Colonic mucosa (tissue), 4 donors: ENCODE measurements around the gene RREB1. TPM values are rescaled to one million over a fixed set of nuclear protein-coding genes. Genes with fewer than 3 reads are reported as not detected.
A peak's percentile ranks its signal among the peaks of the same experiment; 100 is the strongest.

Experiments used
- DNase-seq: peaks from one replicate; pipeline ENCODE4 v3.0.0-alpha.2; 2020
- H3K27ac ChIP-seq: fragments of 200-600 bp; one replicate; pipeline ENCODE4 v1.8.0; 2021
- H3K27me3 ChIP-seq: fragments of 200-600 bp; one replicate; pipeline ENCODE4 v1.8.0; 2021
- H3K36me3 ChIP-seq: fragments of 200-600 bp; one replicate; pipeline ENCODE4 v1.8.0; 2021
- H3K4me1 ChIP-seq: fragments of 200-600 bp; one replicate; pipeline ENCODE4 v1.8.0; 2021; ENCODE audit warnings: mild to moderate bottlenecking
- H3K4me3 ChIP-seq: fragments of 200-600 bp; one replicate; pipeline ENCODE4 v1.8.0; 2021
- H3K9ac ChIP-seq, 2 donors: one replicate each; pipeline ENCODE4 v1.7.0; 2013; ENCODE audit warnings: control low read depth in 2 of 2, low read depth in 2 of 2, low read length in 2 of 2
- H3K9me3 ChIP-seq: fragments of 200-600 bp; one replicate; pipeline ENCODE4 v1.8.0; 2021
- CTCF ChIP-seq: fragments of 200-600 bp; IDR thresholded peaks from one replicate; pipeline ENCODE4 v1.8.0; 2022; ENCODE audit warnings: antibody characterized with exemption, mild to moderate bottlenecking
- intact Hi-C: fragments of 100-400 bp; cut with DNase I; formaldehyde crosslinking; loops from one replicate; pipeline ENCODE4 v1.14.1; 2022
- total RNA-seq, 2 donors: library from RNA; stranded (reverse); fragmentation: NEBNext Ultra II Directional in 1 of 2; extraction: Animal tissue kit (Norgen Biotek cat#: 25700) in 1 of 2; gene quantifications; one replicate each; pipeline ENCODE4 v1.2.1, GENCODE V29; 2021
- donor health status: healthy.
- donor health status: DM: no; HTN: no; CAD: no.
- donor health status: DM: no; HTN: no; CAD: no.

The RREB1 gene
- total RNA-seq, 2 donors from 2014 or later = 79.0 to 81.3 TPM

GRCh38 chr6:7071405-7071804 is 36.4 kb upstream of the RREB1 start:
- Histone ChIP-seq H3K4me3 (no peak overlapping the region), H3K9ac (no peak overlapping the region), H3K27me3 (no peaks in the 10 kb centered on the region), H3K4me1 (no peaks in the 10 kb centered on the region), H3K36me3 (no peaks in the 10 kb centered on the region), H3K9me3 (no peaks in the 10 kb centered on the region), H3K27ac (no peak overlapping the region)
- no peak for TF ChIP-seq CTCF
- no peak for DNase-seq
- intact Hi-C loops = no loop called here

GRCh38 chr6:7073082-7073820 is 34.5 kb upstream of the RREB1 start:
- no peaks in the 10 kb centered on the region for H3K9me3 ChIP-seq
- no peak overlapping the region for H3K9ac ChIP-seq
- no peak overlapping the region for H3K4me3 ChIP-seq
- H3K4me1 ChIP-seq = no peaks in the 10 kb centered on the region
- H3K36me3 ChIP-seq = no peaks in the 10 kb centered on the region
- no peaks in the 10 kb centered on the region for H3K27me3 ChIP-seq
- TF ChIP-seq CTCF = no peak
- no peak for DNase-seq
- no peak overlapping the region for H3K27ac ChIP-seq
- intact Hi-C loops = no loop called here

GRCh38 chr6:7073821-7074525 is 33.8 kb upstream of the RREB1 start:
- no peak overlapping the region for H3K9ac ChIP-seq
- no peak for TF ChIP-seq CTCF
- no peaks in the 10 kb centered on the region for H3K4me1 ChIP-seq
- H3K4me3 ChIP-seq = no peak overlapping the region
- DNase-seq = peak; percentile 30
- intact Hi-C loops = no loop called here
- no peaks in the 10 kb centered on the region for H3K36me3 ChIP-seq
- no peak overlapping the region for H3K27ac ChIP-seq
- H3K27me3 ChIP-seq = no peaks in the 10 kb centered on the region
- no peaks in the 10 kb centered on the region for H3K9me3 ChIP-seq

- no peaks in the 10 kb centered on the region for H3K9me3 ChIP-seq
- no peaks in the 10 kb centered on the region for H3K27me3 ChIP-seq
- H3K27ac ChIP-seq = no peak overlapping the region
- DNase-seq = no peak
- H3K4me1 ChIP-seq = no peaks in the 10 kb centered on the region
- H3K9ac ChIP-seq = no peak overlapping the region
- intact Hi-C loops = no loop called here
- H3K36me3 ChIP-seq = no peaks in the 10 kb centered on the region
- TF ChIP-seq CTCF = no peak
- no peak overlapping the region for H3K4me3 ChIP-seq
These were observed 32.9 kb upstream of the RREB1 start for GRCh38 chr6:7074870-7075269.

GRCh38 chr6:7075341-7076000 is 32.3 kb upstream of the RREB1 start:
- Histone ChIP-seq H3K27me3 (no peaks in the 10 kb centered on the region), H3K9me3 (no peaks in the 10 kb centered on the region), H3K4me3 (no peak overlapping the region), H3K36me3 (no peaks in the 10 kb centered on the region), H3K9ac (no peak overlapping the region), H3K27ac (no peak overlapping the region), H3K4me1 (no peaks in the 10 kb centered on the region)
- DNase-seq = no peak
- TF ChIP-seq CTCF = no peak
- intact Hi-C loops = no loop called here
